Amniotic epithelial cell (primary cell): Measurements from ENCODE around the gene SCTR.
"Not testable (repeated sequence)": the region's sequence is repeated elsewhere in the genome, so short reads cannot be mapped to it uniquely, and the experiment has no call there.

Source experiments
- DNase-seq: peaks from one replicate; pipeline ENCODE4 v3.0.0-alpha.2; 2010; ENCODE audit warnings: low read depth

SCTR gene

GRCh38 chr2:119407430-119408220 is 116.7 kb downstream of the SCTR start:
- peak; percentile 55 for DNase-seq

DNA sequence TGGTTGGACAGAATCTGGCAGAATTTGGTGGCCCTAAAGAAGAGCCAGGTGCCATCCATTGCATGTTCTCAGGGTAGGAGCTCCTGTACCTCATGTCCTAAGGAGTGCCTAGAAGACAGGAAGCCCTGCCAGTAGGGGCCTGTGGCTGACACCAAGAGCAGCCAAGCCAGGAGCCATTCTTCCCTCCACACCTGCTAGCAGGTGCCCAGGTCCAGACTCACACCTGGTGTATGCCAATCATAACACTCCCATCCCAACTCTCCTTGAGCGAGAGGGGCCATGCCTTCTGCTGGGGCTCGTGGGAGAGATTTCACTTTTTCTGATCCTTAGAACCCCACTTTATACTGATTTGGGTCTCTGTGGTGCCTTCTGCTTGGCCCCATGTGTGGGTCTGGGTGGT is 119.1 kb downstream of the SCTR start:
- DNase-seq = no peak

GRCh38 chr2:119403618-119404017 is 120.7 kb downstream of the SCTR start:
- DNase-seq = not testable (repeated sequence)

DNA sequence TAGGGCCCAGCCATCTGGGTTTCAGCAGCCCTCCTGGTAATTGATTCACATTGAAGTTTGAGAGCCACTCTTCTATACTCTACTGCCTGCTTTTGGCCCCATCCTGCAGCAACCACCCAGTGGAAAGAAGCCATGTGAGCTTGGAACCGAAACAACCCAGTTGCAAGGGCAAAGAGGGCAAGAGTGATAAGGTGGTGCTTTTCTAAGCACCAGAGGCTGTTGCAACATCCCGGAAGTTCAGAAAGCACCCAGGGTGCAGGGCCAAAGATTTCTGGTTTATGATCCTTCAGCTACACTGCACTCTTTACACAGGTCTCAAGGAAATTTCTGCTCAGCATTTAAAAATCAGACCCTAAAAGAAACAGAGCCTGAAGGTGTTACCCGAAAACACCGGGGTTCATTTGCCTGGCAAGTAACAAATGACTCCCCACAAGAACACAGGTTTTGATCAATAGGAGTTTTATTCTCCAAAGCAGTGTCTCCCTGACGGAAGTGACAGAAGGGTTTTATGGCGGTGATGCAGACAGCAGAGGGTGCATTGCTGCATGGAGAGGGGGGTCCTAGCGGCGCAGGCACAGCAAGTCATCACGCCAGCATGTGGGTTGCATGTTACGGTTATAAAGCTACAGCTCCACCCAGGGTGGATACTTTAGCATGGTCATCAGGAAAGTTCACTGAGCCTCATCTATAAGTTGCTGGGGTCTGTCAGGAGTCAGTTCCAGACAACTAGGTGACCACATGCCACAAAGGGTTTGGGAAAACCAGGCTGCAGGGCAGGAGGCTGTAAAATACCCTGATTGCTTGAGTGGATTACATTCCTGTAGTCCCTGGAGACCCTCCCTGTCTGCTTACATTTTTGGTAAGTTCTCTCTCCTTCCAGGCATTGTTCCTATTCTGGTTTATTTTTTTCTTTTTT is 121.4 kb downstream of the SCTR start:
- peak; percentile 31 for DNase-seq

DNA sequence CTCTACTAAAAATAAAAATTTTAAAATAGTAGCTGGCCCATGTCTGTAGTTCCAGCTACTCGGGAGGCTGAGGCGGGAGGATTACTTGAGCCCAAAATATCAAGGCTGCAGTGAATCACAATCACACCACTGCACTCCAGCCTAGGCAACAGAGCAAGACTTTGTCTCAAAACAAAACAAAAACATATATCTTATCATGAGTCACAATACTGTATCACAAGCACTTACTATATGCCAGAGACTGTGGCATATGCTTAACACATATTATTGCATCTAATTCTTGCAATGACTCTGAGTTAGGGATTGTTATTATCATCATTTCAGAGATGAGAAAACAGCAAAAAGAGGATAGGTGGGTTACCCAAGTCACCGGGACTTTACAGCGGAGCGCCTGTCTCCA is 122.2 kb downstream of the SCTR start:
- no peak for DNase-seq

DNA sequence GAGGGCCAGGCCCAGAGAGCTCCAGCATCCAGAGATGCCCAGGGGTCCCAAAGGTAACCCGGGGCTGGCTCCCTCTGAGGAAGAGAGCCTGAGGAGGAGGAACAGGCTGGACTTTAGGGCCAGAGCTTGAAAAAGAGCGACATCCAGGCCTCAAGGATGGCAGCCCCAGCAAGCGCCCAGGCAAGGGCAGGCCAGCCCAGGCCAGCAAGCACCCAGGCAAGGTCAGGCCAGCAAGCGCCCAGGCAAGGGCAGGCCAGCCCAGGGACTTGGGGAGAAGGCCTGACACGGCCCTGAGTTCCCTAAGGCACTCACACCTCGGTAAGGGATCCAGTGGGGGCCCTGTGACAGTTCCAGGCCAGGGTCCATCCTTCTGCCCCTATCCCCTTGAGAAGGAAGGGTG is 127.1 kb downstream of the SCTR start:
- DNase-seq = no peak

GRCh38 chr2:119393971-119394748 is 130.1 kb downstream of the SCTR start:
- DNase-seq = no peak
